Measurements from ENCODE around the gene WWOX. TPM values are rescaled to one million over a fixed set of nuclear protein-coding genes. Genes with fewer than 3 reads are reported as not detected.

The WWOX gene
- total and polyA plus RNA-seq, 2 of the 8 experiments (the other 6 are each of a cell fraction or from before 2014, with no cell fraction given), result 5.4 to 16.7 TPM

GRCh38 chr16:78285437-78285922 is 186.0 kb downstream of the WWOX start:
- H3K27me3 ChIP-seq (replicated peaks in 1 of 4; ENCODE audit: control insufficient read depth in 3 of 4, extremely low read depth in 1 of 4, insufficient read depth in 3 of 4, low read length in 3 of 4), result no peaks in the 10 kb centered on the region; a peak in 1 of 7 replicates
- peaks cover 0 to 9% (median 6%) of the 10 kb centered on the region in 4 experiments; a peak in 3 of 7 replicates for H3K4me1 ChIP-seq (replicated peaks in 1 of 4; ENCODE audit: control insufficient read depth in 3 of 4, insufficient read depth in 4 of 4, low read length in 3 of 4)
- H2BK5ac ChIP-seq (ENCODE audit: low read depth, low read length), result no peak overlapping the region
- H4K5ac ChIP-seq (ENCODE audit: insufficient read length, low read depth, low read length), result no peak overlapping the region
- no peak overlapping the region for H3K4me3 ChIP-seq (ENCODE audit: extremely low read depth in 1 of 4, insufficient read depth in 2 of 4, low read depth in 3 of 4, low read length in 4 of 4)
- no peak overlapping the region for H3K56ac ChIP-seq (replicated peaks; ENCODE audit: insufficient read length, low read depth, low read length)
- no peak overlapping the region for H3K23ac ChIP-seq (ENCODE audit: insufficient read length)
- no peaks in the 10 kb centered on the region for H3K79me1 ChIP-seq (ENCODE audit: low read depth, low read length)
- WGBS, 2 experiments (ENCODE audit: extremely low coverage in 1 of 2, insufficient coverage in 1 of 2, insufficient read length in 1 of 2, insufficient replicate concordance in 2 of 2, low coverage in 1 of 2, low lambda C conversion rate in 2 of 2, missing lambda C conversion rate in 1 of 2), result 81% methylated on average over 6 of the region's 6 CpGs; no CpG with 5 or more reads in 1 of the 2 experiments
- H3K36me3 ChIP-seq (ENCODE audit: control insufficient read depth in 2 of 4, insufficient read depth in 4 of 4, low read length in 3 of 4), result no peaks in the 10 kb centered on the region
- no peak overlapping the region for H2BK12ac ChIP-seq (ENCODE audit: low read depth, low read length)
- POLR2A ChIA-PET (ENCODE audit: partially characterized antibody), result no interaction called here
- H3K4me2 ChIP-seq (ENCODE audit: insufficient read depth in 1 of 2, low read depth in 2 of 2, low read length in 2 of 2), result no peak overlapping the region
- no peak overlapping the region for H2BK15ac ChIP-seq (ENCODE audit: low read length)
- no peak for TF ChIP-seq SIN3A (conservative IDR thresholded peaks at IDR 0.05 in 1 of 2, IDR thresholded peaks at IDR 0.05 in 1 of 2; ENCODE audit: low read depth in 1 of 2, low read length in 2 of 2)
- TF ChIP-seq HDAC6 (IDR thresholded peaks at IDR 0.05; ENCODE audit: low read depth, low read length), result no peak
- no peak for TF ChIP-seq ZNF274 (IDR thresholded peaks at IDR 0.05; ENCODE audit: borderline replicate concordance, extremely low read depth, low read length)
- TF ChIP-seq JUN (IDR thresholded peaks at IDR 0.05; ENCODE audit: low read depth, low read length), result no peak
- no peak for TF ChIP-seq JUND (IDR thresholded peaks at IDR 0.05; ENCODE audit: low read length)
- TF ChIP-seq SIX5 (IDR thresholded peaks at IDR 0.05; ENCODE audit: low read depth, low read length), result no peak
- TF ChIP-seq TBP (IDR thresholded peaks at IDR 0.05; ENCODE audit: low read depth, low read length), result no peak
- no peak for TF ChIP-seq RAD21 (IDR thresholded peaks at IDR 0.05 in 1 of 2, conservative IDR thresholded peaks at IDR 0.05 in 1 of 2; ENCODE audit: low read depth in 2 of 2, low read length in 2 of 2)
- H3K9ac ChIP-seq (replicated peaks in 1 of 4; ENCODE audit: extremely low read depth in 1 of 4, low read depth in 3 of 4, low read length in 3 of 4), result no peak overlapping the region
- DNase-seq (ENCODE audit: low read depth in 1 of 2, low spot score in 2 of 2), result no peak
- H4K8ac ChIP-seq (ENCODE audit: extremely low read depth, insufficient read depth, low read length), result no peak overlapping the region
- H3K79me2 ChIP-seq (ENCODE audit: control insufficient read depth in 1 of 2, insufficient read depth in 2 of 2, low read length in 2 of 2), result no peaks in the 10 kb centered on the region
- H2AFZ ChIP-seq (ENCODE audit: low read length), result no peak overlapping the region
- H3K9me3 ChIP-seq (ENCODE audit: insufficient read depth in 2 of 2, low read depth in 1 of 2, low read length in 1 of 2), result no peaks in the 10 kb centered on the region
- H3K14ac ChIP-seq (ENCODE audit: insufficient read length), result no peak overlapping the region
- H3K27ac ChIP-seq (ENCODE audit: low read depth, low read length), result no peak overlapping the region
- no peaks in the 10 kb centered on the region for H3K23me2 ChIP-seq (ENCODE audit: low read depth, low read length)
- CTCF ChIA-PET (ENCODE audit: partially characterized antibody), result interaction anchor here (1.1 to 1.3 kb wide), 3 partner anchors 13 to 37 kb away, joined by 3 read pairs; no protein-coding TSS in a partner anchor
- no peak overlapping the region for H2AK5ac ChIP-seq (ENCODE audit: low read depth, low read length)
- no peaks in the 10 kb centered on the region for H4K20me1 ChIP-seq (replicated peaks in 1 of 2; ENCODE audit: control insufficient read depth in 1 of 2, insufficient read depth in 2 of 2, low read length in 2 of 2)
- no peak overlapping the region for H2BK20ac ChIP-seq (ENCODE audit: low read length)
- H2BK120ac ChIP-seq (replicated peaks; ENCODE audit: low read depth, low read length), result no peak overlapping the region
- H3K18ac ChIP-seq (ENCODE audit: extremely low read depth, low read length), result no peak overlapping the region
- no peak for FAIRE-seq
- no peak overlapping the region for H3K4ac ChIP-seq (replicated peaks; ENCODE audit: insufficient read length, low read depth, low read length)
- no peak overlapping the region for H4K91ac ChIP-seq (replicated peaks; ENCODE audit: insufficient read length, low read length)

Measured in H1 (cell line).